Measurements from ENCODE around the gene TM4SF5.

Gene TM4SF5

GRCh38 chr17:4789951-4790704, 18.4 kb downstream of the TM4SF5 start:
- peak overlapping the region; percentile 39; the same call in 1 of the 2 replicates for H3K4me3 ChIP-seq (ENCODE audit: low read length)
- no peak for DNase-seq (ENCODE audit: low read depth, low spot score)
- WGBS (ENCODE audit: insufficient coverage, insufficient read length) = no CpG with 5 or more reads among the region's 91 CpGs
- peaks cover 4% of the 10 kb centered on the region for H3K4me1 ChIP-seq (ENCODE audit: control insufficient read depth, insufficient read depth, low read length)
- H3K27ac ChIP-seq (ENCODE audit: low read length) = no peak overlapping the region
- no peaks in the 10 kb centered on the region for H3K9me3 ChIP-seq (ENCODE audit: control insufficient read depth, insufficient read depth, low read length)
- H3K27me3 ChIP-seq (ENCODE audit: control insufficient read depth, insufficient read depth, low read length) = peaks cover 11% of the 10 kb centered on the region
- H3K36me3 ChIP-seq (ENCODE audit: control insufficient read depth, insufficient read depth, low read length) = no peaks in the 10 kb centered on the region

DNA sequence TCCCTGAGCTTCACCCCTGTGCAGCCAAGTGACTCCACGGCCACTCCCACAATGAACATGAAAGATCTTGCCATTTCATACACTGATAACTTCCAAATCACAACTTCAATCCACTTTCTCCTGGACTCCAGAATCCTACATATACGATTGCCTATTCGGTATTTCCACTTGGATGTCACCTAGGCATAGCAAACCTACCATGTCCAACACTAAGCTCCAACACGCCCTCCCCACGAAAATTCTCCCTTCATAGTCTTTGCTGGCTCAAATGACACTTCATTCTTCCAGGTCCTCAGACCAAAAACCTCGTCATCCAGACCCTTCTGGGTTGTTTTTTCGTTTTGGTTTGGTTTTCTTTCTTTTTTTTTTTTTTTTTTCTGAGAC, 19.0 kb downstream of the TM4SF5 start:
- 100% methylated on average over 2 of the region's 7 CpGs for WGBS (ENCODE audit: insufficient coverage, insufficient read length)
- peaks cover 4% of the 10 kb centered on the region for H3K4me1 ChIP-seq (ENCODE audit: control insufficient read depth, insufficient read depth, low read length)
- H3K9me3 ChIP-seq (ENCODE audit: control insufficient read depth, insufficient read depth, low read length) = no peaks in the 10 kb centered on the region
- no peaks in the 10 kb centered on the region for H3K36me3 ChIP-seq (ENCODE audit: control insufficient read depth, insufficient read depth, low read length)
- DNase-seq (ENCODE audit: low read depth, low spot score) = no peak
- peaks cover 11% of the 10 kb centered on the region for H3K27me3 ChIP-seq (ENCODE audit: control insufficient read depth, insufficient read depth, low read length)
- H3K27ac ChIP-seq (ENCODE audit: low read length) = no peak overlapping the region
- H3K4me3 ChIP-seq (ENCODE audit: low read length) = peak overlapping the region; percentile 39; the same call in 1 of the 2 replicates

DNA sequence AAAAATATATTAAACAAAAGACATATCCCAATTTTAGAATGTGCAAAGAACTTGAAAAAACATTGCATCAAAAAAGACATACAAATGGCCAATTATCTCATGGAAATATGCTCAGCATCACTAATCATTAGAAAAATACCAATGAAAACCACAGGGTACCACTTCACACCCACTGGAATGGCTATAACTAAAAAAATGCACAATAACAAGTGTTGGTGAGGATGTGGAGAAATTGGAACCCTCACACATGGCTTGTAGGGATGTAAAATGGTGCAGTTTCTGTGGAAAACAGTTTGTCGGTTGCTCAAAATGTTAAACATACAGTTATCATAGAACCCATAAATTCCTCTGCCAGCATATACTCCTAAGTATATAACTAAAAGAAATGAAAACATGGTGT, 23.5 kb downstream of the TM4SF5 start:
- H3K4me3 ChIP-seq (ENCODE audit: low read length) = no peak overlapping the region
- no CpG with 5 or more reads among the region's 1 CpG for WGBS (ENCODE audit: insufficient coverage, insufficient read length)
- H3K27me3 ChIP-seq (ENCODE audit: control insufficient read depth, insufficient read depth, low read length) = 0 out of 2 replicates have a peak, but pooled peaks cover 2% of the 10 kb centered on the region
- H3K27ac ChIP-seq (ENCODE audit: low read length) = no peak overlapping the region
- DNase-seq (ENCODE audit: low read depth, low spot score) = no peak
- peaks cover 11% of the 10 kb centered on the region; the same call in 1 of the 2 replicates for H3K36me3 ChIP-seq (ENCODE audit: control insufficient read depth, insufficient read depth, low read length)
- H3K4me1 ChIP-seq (ENCODE audit: control insufficient read depth, insufficient read depth, low read length) = no peaks in the 10 kb centered on the region; the same call in 1 of the 2 replicates
- H3K9me3 ChIP-seq (ENCODE audit: control insufficient read depth, insufficient read depth, low read length) = no peaks in the 10 kb centered on the region

DNA sequence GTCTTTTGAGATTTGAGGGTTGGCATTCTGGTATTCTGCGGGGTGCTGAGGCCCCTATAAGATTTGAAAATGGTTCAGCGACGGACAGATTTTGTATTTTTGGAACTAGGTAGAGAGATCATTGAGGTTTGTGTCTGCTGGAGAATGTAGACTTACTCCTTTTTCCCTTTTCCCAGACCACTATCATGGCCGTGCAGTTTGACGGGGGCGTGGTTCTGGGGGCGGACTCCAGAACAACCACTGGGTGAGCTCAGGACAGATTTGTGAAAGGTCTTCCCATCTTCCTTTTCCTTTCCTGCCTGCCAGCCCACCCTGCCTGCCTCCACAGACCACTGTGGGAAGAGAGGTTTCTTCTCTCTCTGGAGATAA, 24.9 kb downstream of the TM4SF5 start:
- no peaks in the 10 kb centered on the region for H3K9me3 ChIP-seq (ENCODE audit: control insufficient read depth, insufficient read depth, low read length)
- H3K4me1 ChIP-seq (ENCODE audit: control insufficient read depth, insufficient read depth, low read length) = no peaks in the 10 kb centered on the region
- no peak for DNase-seq (ENCODE audit: low read depth, low spot score)
- peaks cover 11% of the 10 kb centered on the region; the same call in 1 of the 2 replicates for H3K36me3 ChIP-seq (ENCODE audit: control insufficient read depth, insufficient read depth, low read length)
- no peaks in the 10 kb centered on the region for H3K27me3 ChIP-seq (ENCODE audit: control insufficient read depth, insufficient read depth, low read length)
- H3K27ac ChIP-seq (ENCODE audit: low read length) = no peak overlapping the region
- no CpG with 5 or more reads among the region's 7 CpGs for WGBS (ENCODE audit: insufficient coverage, insufficient read length)
- H3K4me3 ChIP-seq (ENCODE audit: low read length) = peak overlapping the region; percentile 96; the same call in 1 of the 2 replicates

DNA sequence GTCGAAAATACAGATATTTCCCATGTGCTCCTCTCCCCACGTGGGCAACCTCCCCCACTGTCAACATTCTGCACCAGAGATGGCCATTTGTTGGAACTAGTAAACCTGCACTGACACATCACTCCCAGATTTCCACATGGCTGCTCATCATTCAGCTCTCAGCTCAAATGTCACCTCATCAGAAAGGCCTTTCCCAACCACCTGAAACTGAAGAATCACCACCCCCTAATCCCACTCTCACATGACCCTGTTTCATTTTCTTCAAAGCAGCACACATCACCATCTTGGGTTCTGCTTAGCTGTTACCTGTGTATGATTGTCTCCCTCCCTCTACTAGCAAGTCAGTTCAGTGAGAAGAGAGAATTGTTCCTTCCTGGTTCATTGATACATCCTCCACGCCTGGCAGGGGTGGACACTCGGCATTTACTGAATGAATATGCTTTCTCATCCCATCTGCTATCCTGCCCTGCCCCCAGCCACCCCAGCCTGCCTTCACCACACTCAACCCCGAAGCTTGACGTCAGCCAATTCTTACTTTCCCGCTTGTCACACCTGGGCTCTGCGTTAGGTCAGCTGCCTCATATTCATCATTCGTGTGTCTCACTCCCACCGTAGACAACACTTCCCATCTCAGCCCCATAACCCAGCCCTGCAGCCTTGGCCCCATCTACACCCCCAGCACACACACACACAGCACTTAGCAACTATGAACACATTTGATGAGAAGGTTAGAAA, 28.9 kb downstream of the TM4SF5 start:
- Histone ChIP-seq H3K27ac (ENCODE audit: low read length) (no peak overlapping the region), H3K27me3 (ENCODE audit: control insufficient read depth, insufficient read depth, low read length) (no peaks in the 10 kb centered on the region), H3K36me3 (ENCODE audit: control insufficient read depth, insufficient read depth, low read length) (peaks cover 11% of the 10 kb centered on the region; the same call in 1 of the 2 replicates), H3K4me3 (ENCODE audit: low read length) (no peak overlapping the region), H3K4me1 (ENCODE audit: control insufficient read depth, insufficient read depth, low read length) (no peaks in the 10 kb centered on the region), H3K9me3 (ENCODE audit: control insufficient read depth, insufficient read depth, low read length) (no peaks in the 10 kb centered on the region)
- WGBS (ENCODE audit: insufficient coverage, insufficient read length) = no CpG with 5 or more reads among the region's 10 CpGs
- DNase-seq (ENCODE audit: low read depth, low spot score) = no peak

GRCh38 chr17:4802228-4802627, 30.5 kb downstream of the TM4SF5 start, which contains the start of gene C17orf114:
Gene C17orf114, minus strand, starts transcription at chr17:4802328.
- WGBS (ENCODE audit: insufficient coverage, insufficient read length) = no CpG with 5 or more reads among the region's 9 CpGs
- Histone ChIP-seq H3K4me3 (ENCODE audit: low read length) (no peak within 1 kb of the TSS), H3K9me3 (ENCODE audit: control insufficient read depth, insufficient read depth, low read length) (no peaks in the 10 kb centered on the region), H3K4me1 (ENCODE audit: control insufficient read depth, insufficient read depth, low read length) (no peaks in the 10 kb centered on the region), H3K36me3 (ENCODE audit: control insufficient read depth, insufficient read depth, low read length) (peaks cover 11% of the 10 kb centered on the region; the same call in 1 of the 2 replicates), H3K27ac (ENCODE audit: low read length) (no peak within 1 kb of the TSS), H3K27me3 (ENCODE audit: control insufficient read depth, insufficient read depth, low read length) (no peaks in the 10 kb centered on the region)
- DNase-seq (ENCODE audit: low read depth, low spot score) = no peak

DNA sequence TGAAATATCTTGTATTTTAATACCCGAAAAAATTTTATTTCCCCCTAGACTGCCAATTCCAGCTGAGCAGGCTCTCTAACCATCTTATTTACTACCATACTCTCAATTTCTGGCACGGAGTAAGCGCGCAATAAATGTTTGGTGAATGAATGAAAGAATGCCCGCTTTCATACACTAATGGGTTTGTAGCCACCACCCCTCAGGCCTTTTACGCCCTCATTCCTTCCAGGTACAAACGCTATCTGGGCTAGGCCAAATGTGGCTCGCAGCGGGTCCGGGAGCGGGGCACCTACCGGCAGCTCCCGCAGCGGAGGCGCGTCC, 34.7 kb downstream of the TM4SF5 start:
- DNase-seq (ENCODE audit: low read depth, low spot score) = no peak
- Histone ChIP-seq H3K4me1 (ENCODE audit: control insufficient read depth, insufficient read depth, low read length) (no peaks in the 10 kb centered on the region), H3K27me3 (ENCODE audit: control insufficient read depth, insufficient read depth, low read length) (no peaks in the 10 kb centered on the region), H3K4me3 (ENCODE audit: low read length) (peak overlapping the region; percentile 87), H3K36me3 (ENCODE audit: control insufficient read depth, insufficient read depth, low read length) (0 out of 2 replicates have a peak, but pooled peaks cover 2% of the 10 kb centered on the region), H3K27ac (ENCODE audit: low read length) (no peak overlapping the region), H3K9me3 (ENCODE audit: control insufficient read depth, insufficient read depth, low read length) (no peaks in the 10 kb centered on the region)
- WGBS (ENCODE audit: insufficient coverage, insufficient read length) = no CpG with 5 or more reads among the region's 16 CpGs

DNA sequence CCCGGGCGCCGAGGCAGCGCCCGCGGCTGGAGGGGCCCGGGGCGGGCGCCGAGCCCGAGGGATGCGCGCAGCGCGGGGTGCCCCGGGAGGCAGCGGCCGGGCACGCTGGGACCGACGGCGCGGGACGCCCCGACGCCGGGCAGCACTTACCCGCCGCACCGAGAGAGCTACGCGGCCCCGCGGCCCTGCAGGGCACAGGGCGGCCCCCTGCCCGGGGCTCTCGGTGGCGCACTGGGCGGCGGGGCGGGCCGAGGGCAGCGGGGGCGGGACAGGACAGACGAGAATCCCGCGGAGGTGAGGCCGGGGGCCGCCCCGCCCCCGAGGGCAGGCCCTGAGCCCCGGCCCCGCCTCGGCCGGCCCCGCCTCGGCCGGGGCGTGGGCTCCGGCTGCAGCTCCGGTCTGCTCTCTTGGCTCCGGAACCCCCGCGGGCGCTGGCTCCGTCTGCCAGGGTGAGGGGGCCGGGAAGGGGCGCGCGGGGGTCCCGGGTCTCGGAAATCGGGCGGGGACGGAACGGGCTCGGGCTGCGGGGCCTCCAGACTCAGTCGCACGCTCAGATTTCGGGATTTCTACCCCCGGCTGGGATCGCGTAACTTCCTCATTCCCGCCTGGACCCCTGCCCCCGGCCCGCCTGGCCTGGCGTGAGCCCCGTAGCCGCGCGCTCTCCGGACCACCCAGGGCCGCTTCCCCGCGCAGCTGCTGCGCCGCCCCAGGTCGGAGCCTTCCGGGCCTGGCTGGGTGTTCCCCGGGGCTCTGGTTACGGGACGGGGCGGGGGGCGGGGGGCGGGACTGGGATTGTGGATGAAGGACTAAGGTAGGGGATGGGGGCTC, 35.3 kb downstream of the TM4SF5 start, which contains the start of gene PLD2:
TSS of gene PLD2 (plus strand) at position 376 of the 828 bp plus-strand sequence. CDS start 621 bp downstream, outside the sequence.
- Histone ChIP-seq H3K27me3 (ENCODE audit: control insufficient read depth, insufficient read depth, low read length) (no peaks in the 10 kb centered on the region), H3K36me3 (ENCODE audit: control insufficient read depth, insufficient read depth, low read length) (0 out of 2 replicates have a peak, but pooled peaks cover 2% of the 10 kb centered on the region), H3K4me1 (ENCODE audit: control insufficient read depth, insufficient read depth, low read length) (no peaks in the 10 kb centered on the region), H3K4me3 (ENCODE audit: low read length) (peak within 1 kb of the TSS; percentile 87), H3K9me3 (ENCODE audit: control insufficient read depth, insufficient read depth, low read length) (no peaks in the 10 kb centered on the region), H3K27ac (ENCODE audit: low read length) (no peak within 1 kb of the TSS)
- WGBS (ENCODE audit: insufficient coverage, insufficient read length) = no CpG with 5 or more reads among the region's 106 CpGs
- no peak for DNase-seq (ENCODE audit: low read depth, low spot score)

DNA sequence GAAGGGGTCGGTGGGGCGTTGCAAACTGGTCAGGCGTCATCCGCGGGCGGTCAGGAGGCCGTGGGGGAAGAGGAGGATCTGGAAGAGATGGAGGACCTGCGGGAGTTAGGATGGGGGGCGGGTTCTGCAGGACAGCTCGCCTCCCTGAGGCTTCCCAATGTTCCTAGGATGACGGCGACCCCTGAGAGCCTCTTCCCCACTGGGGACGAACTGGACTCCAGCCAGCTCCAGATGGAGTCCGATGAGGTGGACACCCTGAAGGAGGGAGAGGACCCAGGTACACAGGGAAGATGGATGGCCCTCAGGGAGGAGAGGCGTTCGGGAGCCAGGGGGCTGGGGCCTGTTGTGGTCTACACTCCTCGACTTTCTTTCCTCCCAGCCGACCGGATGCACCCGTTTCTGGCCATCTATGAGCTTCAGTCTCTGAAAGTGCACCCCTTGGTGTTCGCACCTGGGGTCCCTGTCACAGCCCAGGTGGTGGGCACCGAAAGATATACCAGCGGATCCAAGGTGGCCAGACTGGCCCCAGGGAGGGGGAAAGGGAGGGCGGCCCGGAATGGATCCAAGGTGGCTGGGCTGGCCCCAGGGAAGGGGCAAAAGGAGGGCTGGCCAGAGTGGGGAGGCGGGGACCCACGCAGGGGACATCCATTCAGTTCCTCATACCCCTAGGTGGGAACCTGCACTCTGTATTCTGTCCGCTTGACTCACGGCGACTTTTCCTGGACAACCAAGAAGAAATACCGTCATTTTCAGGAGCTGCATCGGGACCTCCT, 36.1 kb downstream of the TM4SF5 start:
- H3K4me3 ChIP-seq (ENCODE audit: low read length) = peak overlapping the region; percentile 87; the same call in 1 of the 2 replicates
- no CpG with 5 or more reads among the region's 32 CpGs for WGBS (ENCODE audit: insufficient coverage, insufficient read length)
- no peak for DNase-seq (ENCODE audit: low read depth, low spot score)

More for the DNA sequence above, 36.1 kb downstream of the TM4SF5 start:
- no peak overlapping the region for H3K27ac ChIP-seq (ENCODE audit: low read length)
- no peaks in the 10 kb centered on the region for H3K4me1 ChIP-seq (ENCODE audit: control insufficient read depth, insufficient read depth, low read length)
- no peaks in the 10 kb centered on the region for H3K9me3 ChIP-seq (ENCODE audit: control insufficient read depth, insufficient read depth, low read length)
- no peaks in the 10 kb centered on the region for H3K27me3 ChIP-seq (ENCODE audit: control insufficient read depth, insufficient read depth, low read length)
- H3K36me3 ChIP-seq (ENCODE audit: control insufficient read depth, insufficient read depth, low read length) = 0 out of 2 replicates have a peak, but pooled peaks cover 2% of the 10 kb centered on the region

All from iPS DF 6.9 (cell line).